HG03135 (cell line): Measurements from ENCODE around the gene TMEM266.
A peak's percentile ranks its signal among the peaks of the same experiment; 100 is the strongest.

Source experiments
- ATAC-seq: cut with Tn5 transposase; IDR thresholded peaks from one replicate; pipeline ENCODE4 v1.9.1; 2021; ENCODE audit warnings: mild to moderate bottlenecking, moderate library complexity; ENCODE audit not compliant: unreplicated experiment

TMEM266 gene

GRCh38 chr15:76127169-76127568 is 67.4 kb downstream of the TMEM266 start:
- no peak for ATAC-seq

DNA sequence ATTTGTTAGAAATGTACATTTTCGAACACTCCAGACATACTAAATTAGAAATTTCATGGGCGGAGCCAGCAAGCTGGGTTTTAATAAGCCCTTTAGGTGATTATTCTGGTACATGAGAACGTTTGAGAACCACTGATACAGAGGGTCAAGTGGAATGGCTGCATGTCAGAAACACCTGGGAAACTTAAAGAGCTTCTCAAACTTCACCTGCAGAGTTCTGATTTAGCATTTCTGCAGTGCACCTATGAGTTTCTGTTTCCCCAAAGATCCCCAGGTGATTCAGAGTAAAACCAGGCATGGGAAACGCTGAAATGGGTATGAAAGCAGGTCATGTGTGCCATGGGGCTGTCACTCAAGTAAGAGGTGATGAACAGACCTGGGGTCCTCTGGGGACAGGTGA is 68.1 kb downstream of the TMEM266 start:
- ATAC-seq = no peak

- no peak for ATAC-seq
These were observed 74.8 kb downstream of the TMEM266 start for GRCh38 chr15:76134537-76134936.

GRCh38 chr15:76135516-76135915 is 75.7 kb downstream of the TMEM266 start:
- no peak for ATAC-seq

DNA sequence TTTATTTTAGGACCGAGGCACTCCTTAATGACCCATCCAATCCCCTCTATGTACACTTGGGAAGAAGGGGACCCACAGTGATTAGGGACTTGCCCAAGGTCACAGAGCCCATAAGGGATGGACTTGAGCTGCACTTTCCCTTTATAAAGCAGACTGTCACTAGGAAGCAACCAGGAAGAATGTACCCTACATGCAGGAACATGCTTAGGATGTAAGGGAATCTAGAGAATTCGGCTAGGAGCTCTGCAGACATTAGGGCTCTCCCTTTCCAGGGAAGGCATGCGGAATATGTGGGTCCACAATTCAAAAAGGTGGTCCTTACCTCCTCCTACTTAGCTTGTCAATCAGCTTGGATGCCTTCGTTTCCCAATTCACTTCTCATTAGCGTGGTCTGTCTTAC is 78.7 kb downstream of the TMEM266 start:
- no peak for ATAC-seq

DNA sequence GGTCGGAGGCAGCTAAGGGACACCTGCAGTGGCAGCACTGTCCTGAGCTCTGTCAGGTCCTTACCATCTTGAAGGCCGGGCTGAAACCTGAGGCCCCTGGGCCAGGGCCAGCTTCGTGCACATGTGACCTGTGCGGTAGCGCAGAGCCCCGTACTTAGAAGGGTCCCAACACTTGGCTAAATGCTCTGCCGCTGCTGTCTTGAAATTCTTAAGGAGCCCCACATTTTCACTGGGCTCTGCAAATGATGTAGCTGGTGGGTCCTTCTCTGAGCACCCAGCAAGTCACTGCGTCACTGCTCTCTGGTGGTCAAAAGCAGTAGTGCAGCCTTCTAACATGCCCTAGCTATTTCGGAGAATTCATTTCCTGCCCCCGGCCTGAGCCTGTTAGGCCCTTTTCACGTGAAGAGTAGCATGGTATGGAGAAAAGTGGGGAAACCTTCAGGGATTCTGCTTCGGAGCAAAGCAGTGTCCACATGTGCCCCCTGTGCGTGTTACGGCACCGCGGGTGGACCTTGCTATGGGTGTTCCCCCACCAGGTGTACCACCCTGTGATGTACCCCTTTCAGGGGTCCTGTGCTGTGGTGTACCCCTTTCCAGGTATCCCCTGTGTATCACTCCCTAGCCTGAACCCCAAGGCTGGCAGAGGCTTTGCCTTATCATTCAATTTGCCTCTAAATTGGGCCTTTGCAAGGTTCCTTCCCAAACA is 79.7 kb downstream of the TMEM266 start:
- no peak for ATAC-seq

DNA sequence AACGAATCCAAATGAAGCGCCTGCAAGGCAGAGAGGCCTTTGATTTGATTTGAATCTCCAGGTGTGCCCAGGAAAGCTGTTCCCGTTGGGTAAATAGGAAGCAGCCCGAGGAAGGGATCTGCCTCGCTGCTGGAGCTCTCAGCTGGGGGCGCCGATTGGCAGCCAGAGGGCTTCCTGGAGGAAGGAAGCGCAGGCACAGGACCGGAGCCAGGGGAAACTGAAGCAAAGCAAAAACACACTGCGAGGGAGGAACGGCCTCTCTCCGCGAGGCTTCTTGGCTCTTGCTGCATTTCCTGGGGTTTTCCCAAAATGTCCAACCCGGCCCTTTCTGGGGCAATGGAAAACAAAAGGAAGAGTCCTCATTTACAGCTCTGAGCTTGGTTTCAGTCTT is 80.3 kb downstream of the TMEM266 start:
- no peak for ATAC-seq

GRCh38 chr15:76146812-76147211 is 87.0 kb downstream of the TMEM266 start:
- ATAC-seq = no peak

- ATAC-seq = no peak
These were observed 88.3 kb downstream of the TMEM266 start for GRCh38 chr15:76147906-76148570.

DNA sequence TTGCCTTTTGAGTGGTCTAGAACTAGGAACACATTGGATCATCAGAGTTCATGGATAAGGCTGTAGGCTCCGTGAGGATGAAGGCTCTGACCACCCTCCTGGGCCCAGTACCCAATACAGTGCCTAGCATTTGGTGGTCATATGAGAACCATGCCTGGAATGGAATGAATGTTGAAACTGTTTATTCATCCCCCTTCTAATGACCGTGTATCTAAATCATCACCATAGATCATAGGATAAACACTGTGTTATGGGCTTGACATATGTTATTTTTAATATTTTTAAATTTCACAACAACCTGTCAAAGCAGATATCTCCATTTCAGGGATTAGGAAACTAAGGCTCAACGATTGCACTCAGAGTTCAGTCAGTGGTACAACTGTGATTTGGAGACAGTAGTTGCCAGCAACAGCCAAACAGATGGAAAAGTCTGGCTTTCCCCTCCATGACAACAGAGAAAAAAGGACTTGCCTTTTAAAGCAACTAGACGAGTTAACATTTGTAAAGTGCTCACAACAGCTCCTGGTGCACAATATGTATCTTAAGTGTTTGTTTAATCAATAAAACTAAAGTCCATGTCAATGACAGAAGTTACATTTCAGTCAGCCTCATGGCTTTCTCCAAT is 89.6 kb downstream of the TMEM266 start:
- no peak for ATAC-seq

DNA sequence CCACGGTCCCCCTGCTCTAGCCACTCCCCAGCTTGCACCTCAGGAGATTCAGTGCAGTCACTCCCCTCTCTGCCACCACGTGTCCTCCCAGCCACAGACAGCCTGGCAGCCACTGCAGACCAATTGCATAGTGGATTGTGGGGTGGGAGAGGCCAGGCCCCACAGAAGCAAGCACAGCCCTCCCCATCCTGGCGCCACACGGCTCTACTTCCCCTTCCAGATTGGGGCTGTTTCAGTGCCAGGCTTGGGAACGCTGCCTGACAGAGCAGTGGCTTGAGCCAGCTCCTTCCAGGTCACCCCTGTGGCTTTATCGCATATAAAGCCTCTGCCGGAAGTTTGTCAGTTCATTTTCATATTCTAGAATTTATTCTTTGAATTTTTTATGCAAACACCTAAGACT is 90.7 kb downstream of the TMEM266 start:
- no peak for ATAC-seq

DNA sequence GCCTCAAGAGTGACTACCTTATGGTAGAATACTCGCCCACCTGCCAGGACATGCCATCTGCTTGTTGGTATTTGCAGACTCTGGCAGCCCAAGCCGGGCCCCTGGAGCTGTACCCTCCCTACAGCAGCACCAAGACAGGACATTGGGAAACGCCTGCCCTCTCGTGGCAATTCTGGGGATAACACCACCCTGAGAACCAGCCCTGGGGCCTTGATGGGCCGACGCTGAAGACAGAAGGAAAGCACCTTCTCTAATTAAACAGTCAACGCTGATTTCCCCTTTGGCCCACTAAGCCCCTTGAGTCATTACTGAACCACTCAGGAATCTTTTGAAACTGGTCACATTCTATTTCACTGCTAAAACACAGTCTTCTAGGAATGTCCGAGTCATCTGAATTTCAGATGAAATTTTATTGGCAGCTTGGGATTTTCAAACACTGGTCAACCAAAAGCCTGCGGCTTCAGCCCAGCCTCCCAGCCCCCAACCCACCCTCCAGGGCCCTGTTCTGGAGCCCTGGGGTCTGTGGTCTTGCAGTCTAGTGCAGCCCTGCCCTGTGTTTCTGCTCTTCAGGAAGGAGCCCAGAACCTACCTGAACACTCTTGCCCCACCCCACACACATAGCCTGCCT is 91.3 kb downstream of the TMEM266 start:
- peak; percentile 90 for ATAC-seq

DNA sequence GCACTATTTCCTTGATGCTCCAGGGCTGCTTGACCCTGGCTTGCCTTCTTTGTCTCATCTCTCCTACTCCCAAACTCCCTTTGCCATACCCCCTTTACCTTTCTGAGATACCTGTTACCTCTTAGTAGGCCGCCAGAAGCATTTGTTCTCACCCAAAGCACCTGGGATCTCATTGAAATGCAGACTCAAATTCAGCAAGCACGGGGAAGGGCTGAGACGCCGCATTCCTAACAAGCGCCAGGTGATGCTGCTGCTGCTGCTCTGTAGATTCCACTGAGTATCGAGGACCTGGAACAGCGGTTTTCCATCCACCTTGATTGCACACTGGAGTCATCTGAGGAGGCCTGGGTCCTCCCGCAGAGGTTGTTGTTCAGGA is 91.8 kb downstream of the TMEM266 start:
- ATAC-seq = no peak

- no peak for ATAC-seq
These were observed 92.4 kb downstream of the TMEM266 start for GRCh38 chr15:76152197-76152596.

- ATAC-seq = no peak
These were observed 93.7 kb downstream of the TMEM266 start for GRCh38 chr15:76153241-76154197.

- no peak for ATAC-seq
These were observed 95.9 kb downstream of the TMEM266 start for GRCh38 chr15:76155731-76156130.

- ATAC-seq = no peak
These were observed 98.4 kb downstream of the TMEM266 start for GRCh38 chr15:76158226-76158625.

GRCh38 chr15:76158815-76159214 is 99.0 kb downstream of the TMEM266 start:
- ATAC-seq = no peak

GRCh38 chr15:76159282-76159681 is 99.5 kb downstream of the TMEM266 start:
- no peak for ATAC-seq

GRCh38 chr15:76160426-76161152 is 100.8 kb downstream of the TMEM266 start:
- no peak for ATAC-seq
